ENCODE data around the gene RAB40C.

RAB40C gene

DNA sequence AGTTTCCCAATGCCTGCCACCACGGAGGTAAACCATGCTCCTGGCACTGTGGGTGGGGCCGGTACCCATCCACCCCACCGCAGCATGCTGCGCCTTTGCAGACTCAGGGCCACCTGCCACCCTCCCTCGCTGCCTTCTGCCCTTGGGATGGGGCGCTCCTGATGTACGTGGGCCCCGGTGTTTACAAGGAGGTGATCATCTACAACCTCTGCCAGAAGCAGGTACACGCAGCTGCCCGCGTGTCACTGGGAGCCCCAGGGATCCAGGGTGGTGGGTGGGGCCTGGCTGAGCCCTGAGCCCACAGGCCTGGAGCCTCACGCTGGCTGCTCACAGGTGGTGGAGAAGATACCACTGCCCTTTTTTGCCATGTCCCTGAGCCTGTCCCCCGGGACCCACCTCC, 76.7 kb downstream of the RAB40C start:
- no peak for DNase-seq (ENCODE audit: low read depth in 3 of 3, low spot score in 1 of 3)

- no peak for DNase-seq (ENCODE audit: low read depth in 3 of 3, low spot score in 1 of 3)
Observed at GRCh38 chr16:667113-667779, 77.4 kb downstream of the RAB40C start.

DNA sequence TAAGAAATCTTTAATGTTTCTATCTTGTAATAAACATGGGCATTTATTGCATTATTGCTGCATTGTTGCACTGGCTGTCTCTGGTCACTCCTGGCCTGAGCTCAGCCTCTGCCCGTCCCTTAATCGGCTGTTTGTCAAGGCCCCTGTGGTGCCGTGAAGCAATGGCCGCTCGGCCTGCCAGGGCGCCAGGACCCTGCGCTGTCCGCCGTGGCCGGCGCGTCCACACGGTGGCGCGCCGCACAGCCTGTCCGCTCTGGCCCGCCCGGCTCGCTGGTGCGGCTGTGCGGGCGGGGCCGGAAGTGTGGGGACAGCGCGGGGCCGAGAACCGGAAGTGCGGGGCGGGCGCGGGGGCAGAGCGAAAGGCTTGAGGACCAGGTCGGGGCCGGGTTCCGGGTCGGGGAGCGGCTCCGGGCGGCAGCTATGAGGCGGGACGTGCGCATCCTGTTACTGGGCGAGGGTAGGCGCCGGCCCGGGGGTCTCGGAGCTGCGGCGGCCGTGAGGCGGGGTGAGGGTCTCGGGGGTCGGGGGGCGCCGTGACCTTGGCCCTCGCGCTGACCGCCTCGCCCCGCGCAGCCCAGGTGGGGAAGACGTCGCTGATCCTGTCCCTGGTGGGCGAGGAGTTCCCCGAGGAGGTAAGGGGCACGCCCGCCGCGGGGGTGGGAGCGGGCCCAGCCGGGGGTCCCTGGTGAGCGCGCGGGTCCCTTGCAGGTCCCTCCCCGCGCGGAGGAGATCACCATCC, 78.1 kb downstream of the RAB40C start, which contains the start of gene RHOT2:
Gene RHOT2, plus strand, starts transcription at position 353 of the 739 bp plus-strand sequence. Its CDS starts 68 bp downstream, at position 421.
- DNase-seq (ENCODE audit: low read depth in 3 of 3, low spot score in 1 of 3): peak; percentile 77 to 95 (median 87)

DNA sequence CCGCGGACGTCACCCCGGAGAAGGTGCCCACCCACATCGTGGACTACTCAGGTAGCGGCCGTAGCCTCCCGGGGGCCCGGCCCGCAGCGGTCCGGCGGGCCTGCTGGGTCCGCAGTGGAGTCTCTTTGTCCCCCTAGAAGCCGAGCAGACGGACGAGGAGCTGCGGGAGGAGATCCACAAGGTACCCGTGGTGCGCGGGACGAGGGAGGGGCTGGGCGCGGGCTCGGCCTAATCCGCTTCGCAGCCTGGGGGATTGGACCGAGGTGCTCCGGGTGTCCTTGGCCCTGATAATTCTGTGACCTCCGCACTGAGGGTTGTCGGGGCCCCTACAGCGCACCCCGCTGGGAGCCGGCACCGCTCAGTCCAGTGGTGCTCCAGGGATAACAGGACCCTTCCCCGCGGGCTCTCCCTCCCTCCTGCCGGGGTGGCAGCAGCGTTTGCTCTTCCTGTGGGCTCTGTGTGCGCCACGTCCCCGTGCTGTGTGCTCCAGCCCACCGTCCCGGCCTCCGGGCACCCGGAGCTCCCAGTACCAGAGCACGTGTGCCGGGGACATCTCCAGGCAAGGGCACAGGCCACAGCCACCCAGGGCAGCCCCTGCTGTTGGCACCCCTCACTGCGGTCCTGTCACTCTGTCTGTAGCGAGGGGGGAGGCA, 78.8 kb downstream of the RAB40C start:
- DNase-seq (ENCODE audit: low read depth in 3 of 3, low spot score in 1 of 3): no peak

- no peak for DNase-seq (ENCODE audit: low read depth in 3 of 3, low spot score in 1 of 3)
Observed at GRCh38 chr16:669666-670065, 79.8 kb downstream of the RAB40C start.

- no peak for DNase-seq (ENCODE audit: low read depth in 3 of 3, low spot score in 1 of 3)
Observed at GRCh38 chr16:670485-671352, 80.9 kb downstream of the RAB40C start.

DNA sequence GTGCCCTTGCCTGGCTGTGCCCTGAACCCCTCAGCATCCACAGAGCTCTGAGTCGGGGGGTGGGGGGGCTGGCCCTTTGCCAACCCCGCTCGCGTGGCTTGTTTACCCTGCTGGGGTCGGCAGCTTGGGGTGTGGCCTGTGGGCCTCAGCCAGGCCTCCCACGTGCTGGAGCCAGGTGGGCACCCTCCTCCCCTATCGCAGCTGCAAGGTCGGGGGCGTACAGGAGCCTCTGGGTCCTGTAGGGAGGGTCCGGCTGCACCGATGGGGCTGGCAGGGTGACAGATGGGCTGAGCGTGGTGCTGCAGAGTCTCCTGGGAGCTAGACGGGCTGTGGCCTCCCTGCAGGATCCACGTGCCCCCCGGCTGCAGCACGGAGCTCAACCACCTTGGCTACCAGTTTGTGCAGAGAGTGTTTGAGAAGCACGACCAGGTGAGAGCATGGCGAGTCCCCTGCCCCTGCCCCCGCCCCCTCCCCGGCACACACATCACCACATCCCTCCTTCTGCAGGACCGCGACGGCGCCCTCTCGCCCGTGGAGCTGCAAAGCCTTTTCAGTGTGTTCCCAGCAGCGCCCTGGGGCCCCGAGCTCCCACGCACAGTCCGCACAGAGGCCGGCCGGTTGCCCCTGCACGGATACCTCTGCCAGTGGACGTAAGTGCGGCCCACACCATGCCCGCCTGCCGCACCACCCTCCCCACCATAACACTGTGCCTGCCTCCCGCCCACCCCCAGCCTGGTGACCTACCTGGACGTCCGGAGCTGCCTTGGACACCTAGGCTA, 81.7 kb downstream of the RAB40C start:
- DNase-seq (ENCODE audit: low read depth in 3 of 3, low spot score in 1 of 3): no peak

GRCh38 chr16:672371-672770, 82.5 kb downstream of the RAB40C start:
- no peak for DNase-seq (ENCODE audit: low read depth in 3 of 3, low spot score in 1 of 3)

DNA sequence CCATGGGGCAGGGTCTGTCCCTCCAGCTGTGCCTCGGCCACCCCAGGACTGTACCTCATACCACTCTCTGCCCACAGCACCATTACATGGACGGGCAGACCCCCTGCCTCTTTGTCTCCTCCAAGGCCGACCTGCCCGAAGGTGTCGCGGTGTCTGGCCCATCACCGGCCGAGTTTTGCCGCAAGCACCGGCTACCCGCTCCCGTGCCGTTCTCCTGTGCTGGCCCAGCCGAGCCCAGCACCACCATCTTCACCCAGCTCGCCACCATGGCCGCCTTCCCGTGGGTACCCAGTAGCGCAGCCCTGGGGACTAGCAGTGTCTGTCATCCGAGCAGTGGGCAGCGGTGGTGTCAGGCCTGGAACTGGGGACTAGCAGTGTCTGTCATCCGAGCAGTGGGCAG, 83.0 kb downstream of the RAB40C start:
- DNase-seq (ENCODE audit: low read depth in 3 of 3, low spot score in 1 of 3): no peak

DNA sequence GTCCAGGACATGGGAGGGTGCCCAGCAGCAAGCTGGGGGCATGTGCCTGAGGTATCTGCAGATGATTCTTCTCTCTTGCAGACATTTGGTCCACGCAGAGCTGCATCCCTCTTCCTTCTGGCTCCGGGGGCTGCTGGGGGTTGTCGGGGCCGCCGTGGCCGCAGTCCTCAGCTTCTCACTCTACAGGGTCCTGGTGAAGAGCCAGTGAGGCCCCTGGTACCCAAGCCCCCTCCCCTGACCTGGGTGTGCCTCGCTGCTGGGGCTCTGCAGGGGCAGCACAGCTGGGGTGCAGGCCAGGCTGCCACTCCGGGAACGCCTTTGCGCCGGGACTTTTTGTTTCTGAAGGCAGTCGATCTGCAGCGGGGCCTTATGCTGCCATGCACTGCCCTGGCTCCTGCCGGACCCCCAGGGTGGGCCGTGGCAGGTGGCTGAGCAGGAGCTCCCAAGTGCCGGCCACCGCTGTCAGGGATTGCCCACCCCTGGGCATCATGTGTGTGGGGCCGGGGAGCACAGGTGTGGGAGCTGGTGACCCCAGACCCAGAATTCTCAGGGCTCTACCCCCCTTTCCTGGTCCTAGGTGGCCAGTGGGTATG, 83.6 kb downstream of the RAB40C start:
- no peak for DNase-seq (ENCODE audit: low read depth in 3 of 3, low spot score in 1 of 3)

DNA sequence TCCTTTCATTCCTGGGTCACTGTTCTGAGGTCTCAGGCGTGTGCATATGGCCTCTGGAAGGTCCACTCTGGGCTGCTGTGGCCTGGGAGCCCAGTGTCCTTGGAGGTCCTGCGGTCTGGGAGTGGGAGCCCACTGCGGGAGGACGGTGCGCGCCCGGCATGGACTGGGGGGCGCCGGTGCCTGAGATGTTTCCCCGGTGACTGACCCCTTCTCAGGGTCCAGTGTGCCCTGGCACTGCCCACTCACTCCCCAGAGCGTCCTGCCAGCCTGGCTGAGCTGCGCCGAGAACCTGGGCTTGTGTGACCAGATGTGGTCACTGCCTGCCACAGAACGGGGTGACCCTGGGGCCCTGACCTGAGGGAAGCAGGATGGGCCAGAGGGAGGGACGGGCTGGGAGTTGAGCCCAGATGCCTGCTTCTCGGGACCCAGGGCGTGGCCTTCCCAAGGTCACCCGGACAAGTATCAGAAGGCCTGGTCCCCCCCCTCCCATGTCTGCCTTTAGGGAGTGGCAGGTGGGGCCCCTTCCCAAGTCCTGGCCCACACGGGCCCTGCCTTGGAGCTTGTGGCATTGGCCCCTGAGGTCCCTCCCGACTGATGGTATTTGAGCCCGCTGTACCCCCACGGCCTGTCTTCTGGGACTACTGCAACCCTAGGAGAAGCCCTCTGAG, 84.5 kb downstream of the RAB40C start:
- no peak for DNase-seq (ENCODE audit: low read depth in 3 of 3, low spot score in 1 of 3)

DNA sequence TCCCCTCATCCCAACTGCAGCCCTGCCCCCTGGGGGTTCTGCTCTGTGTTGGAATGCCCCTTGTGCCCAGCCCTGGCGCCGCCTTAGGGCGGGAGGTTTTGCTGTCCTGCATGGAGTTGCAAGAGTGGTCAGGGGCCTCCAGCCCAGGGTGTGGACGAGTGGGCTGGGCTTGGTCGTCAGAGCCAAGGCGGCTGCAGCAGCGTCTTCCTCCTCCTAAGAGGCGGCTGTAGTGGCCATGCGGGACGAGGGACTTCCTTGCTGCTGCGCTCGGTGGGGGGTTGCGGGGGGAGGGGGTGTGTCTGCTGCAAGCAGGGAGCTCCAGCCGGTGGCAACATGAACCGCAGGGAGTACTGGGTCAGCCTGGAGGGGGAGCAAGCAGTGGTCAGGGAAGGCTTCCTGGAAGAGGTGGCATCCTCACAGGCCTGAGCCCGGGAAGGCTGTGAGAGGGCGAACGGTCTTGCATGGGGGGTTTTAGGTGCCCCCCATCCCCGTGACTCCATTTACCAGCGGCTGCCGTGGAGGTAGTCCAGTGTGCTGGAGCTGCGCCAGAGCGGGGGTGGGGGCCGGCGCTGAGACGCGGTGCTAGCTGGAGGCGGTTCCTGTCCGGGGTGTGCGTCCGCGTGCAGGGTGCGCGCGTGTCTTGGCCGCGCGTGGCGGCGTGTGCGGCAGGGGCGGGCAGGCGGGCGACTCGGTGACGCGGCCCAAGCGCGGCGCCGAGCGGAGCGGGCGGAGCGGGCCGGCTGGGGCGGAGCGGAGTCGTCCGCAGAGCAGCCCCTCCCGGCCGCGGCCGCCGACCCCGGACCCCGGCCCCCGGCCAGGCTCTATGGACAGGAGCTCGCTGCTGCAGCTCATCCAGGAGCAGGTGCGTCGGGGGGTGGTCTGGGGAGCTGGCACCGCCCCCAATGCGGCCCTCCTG, 85.4 kb downstream of the RAB40C start, which contains the start of gene RHBDL1:
Gene RHBDL1, plus strand, starts transcription at position 704 of the 916 bp plus-strand sequence. Its CDS starts 120 bp downstream, at position 824.
- no peak for DNase-seq (ENCODE audit: low read depth in 3 of 3, low spot score in 1 of 3)

DNA sequence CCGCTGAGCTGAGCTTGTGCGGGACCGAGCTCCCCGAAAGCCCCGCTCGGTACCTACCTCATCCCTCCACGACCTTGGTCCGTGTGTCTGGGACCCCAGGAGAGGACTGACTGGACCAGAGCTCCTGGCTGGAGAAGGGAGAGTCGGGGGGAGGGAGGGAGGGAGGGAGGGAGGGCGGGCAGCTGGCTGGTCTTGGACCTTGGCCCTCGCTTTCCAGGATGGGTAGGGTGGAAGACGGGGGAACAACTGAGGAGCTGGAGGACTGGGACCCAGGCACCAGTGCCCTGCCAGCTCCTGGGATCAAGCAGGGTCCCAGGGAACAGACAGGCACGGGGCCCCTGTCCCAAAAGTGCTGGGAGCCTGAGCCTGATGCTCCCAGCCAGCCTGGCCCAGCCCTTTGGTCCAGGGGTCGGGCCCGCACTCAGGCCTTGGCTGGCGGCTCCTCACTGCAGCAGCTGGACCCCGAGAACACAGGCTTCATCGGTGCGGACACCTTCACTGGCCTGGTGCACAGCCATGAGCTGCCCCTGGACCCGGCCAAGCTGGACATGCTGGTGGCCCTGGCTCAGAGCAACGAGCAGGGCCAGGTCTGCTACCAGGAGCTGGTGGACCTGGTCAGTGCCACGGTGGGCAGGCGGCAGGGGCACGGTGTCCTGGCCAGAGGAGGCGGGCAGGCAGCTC, 86.2 kb downstream of the RAB40C start:
- no peak for DNase-seq (ENCODE audit: low read depth in 3 of 3, low spot score in 1 of 3)

DNA sequence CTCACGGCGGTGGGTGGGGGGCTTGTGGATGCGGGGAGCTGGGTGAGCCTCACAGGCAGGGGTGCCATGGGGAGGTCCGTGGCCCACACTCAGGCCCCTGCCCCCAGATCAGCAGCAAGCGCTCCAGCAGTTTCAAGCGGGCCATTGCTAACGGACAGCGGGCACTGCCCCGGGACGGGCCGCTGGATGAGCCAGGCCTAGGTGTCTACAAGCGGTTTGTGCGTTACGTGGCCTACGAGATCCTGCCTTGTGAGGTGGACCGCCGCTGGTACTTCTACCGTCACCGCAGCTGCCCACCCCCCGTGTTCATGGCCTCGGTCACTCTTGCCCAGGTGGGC, 86.7 kb downstream of the RAB40C start:
- no peak for DNase-seq (ENCODE audit: low read depth in 3 of 3, low spot score in 1 of 3)

GRCh38 chr16:676913-677312, 87.0 kb downstream of the RAB40C start:
- DNase-seq (ENCODE audit: low read depth in 3 of 3, low spot score in 1 of 3): no peak

DNA sequence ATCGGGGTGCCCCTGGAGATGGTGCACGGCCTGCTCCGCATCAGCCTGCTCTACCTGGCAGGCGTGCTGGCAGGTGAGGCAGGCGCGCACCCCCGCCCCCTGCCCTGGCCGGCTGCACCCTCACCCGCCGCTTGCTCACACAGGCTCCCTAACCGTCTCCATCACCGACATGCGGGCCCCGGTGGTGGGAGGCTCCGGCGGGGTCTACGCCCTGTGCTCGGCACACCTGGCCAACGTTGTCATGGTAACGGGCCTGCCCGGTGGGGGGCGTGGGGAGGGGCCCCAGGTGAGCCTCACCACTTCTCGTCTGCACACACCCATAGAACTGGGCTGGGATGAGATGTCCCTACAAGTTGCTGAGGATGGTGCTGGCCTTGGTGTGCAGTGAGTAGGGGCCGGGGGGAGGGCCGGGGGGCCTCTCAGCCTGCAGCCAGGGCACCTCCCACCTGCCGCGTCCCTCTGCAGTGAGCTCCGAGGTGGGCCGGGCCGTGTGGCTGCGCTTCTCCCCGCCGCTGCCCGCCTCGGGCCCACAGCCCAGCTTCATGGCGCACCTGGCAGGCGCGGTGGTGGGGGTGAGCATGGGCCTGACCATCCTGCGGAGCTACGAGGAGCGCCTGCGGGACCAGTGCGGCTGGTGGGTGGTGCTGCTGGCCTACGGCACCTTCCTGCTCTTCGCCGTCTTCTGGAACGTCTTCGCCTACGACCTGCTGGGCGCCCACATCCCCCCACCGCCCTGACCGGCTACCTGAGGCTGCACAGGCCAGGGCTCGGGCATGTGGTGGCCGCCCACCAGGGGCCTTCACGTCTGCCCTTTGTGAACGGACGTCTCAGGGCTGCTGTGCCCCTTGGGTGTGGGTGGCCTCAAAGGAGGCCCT, 87.7 kb downstream of the RAB40C start:
- DNase-seq (ENCODE audit: low read depth in 3 of 3, low spot score in 1 of 3): no peak
